AG10803 (cell line): ENCODE results near the gene STAT2.
A peak's percentile ranks its signal among the peaks of the same experiment; 100 is the strongest.
"Not testable (repeated sequence)": the region's sequence is repeated elsewhere in the genome, so short reads cannot be mapped to it uniquely, and the experiment has no call there.

Experiments used
- DNase-seq: peaks from one replicate; pipeline ENCODE4 v3.0.0; 2010; ENCODE audit warnings: low read depth
- H3K4me3 ChIP-seq: 2 replicates; pipeline ENCODE4 v1.5.1; 2011; ENCODE audit warnings: mild to moderate bottlenecking, low read length, control low read depth
- TF ChIP-seq, protein P1 (sequence below): conservative IDR thresholded peaks from 2 replicates; pipeline ENCODE4 v1.5.1; 2011; ENCODE audit warnings: mild to moderate bottlenecking, low read length, control low read depth, inconsistent platforms

The STAT2 gene

DNA sequence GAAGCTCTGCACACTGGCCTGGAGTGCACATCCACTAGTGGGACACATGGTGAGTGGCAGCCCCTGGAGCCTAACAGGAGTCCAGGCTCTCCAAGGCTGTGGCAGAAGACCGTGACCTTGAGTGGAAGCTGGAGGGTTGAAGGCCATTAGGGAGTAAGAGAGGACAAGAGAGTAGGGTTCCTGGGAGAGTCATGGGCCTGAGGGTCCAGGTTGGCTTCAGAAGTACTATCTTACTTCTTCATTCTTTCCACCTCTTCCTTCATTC is 20.8 kb downstream of the STAT2 start:
- TF ChIP-seq, protein P1, sequence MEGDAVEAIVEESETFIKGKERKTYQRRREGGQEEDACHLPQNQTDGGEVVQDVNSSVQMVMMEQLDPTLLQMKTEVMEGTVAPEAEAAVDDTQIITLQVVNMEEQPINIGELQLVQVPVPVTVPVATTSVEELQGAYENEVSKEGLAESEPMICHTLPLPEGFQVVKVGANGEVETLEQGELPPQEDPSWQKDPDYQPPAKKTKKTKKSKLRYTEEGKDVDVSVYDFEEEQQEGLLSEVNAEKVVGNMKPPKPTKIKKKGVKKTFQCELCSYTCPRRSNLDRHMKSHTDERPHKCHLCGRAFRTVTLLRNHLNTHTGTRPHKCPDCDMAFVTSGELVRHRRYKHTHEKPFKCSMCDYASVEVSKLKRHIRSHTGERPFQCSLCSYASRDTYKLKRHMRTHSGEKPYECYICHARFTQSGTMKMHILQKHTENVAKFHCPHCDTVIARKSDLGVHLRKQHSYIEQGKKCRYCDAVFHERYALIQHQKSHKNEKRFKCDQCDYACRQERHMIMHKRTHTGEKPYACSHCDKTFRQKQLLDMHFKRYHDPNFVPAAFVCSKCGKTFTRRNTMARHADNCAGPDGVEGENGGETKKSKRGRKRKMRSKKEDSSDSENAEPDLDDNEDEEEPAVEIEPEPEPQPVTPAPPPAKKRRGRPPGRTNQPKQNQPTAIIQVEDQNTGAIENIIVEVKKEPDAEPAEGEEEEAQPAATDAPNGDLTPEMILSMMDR: no peak
- no peak for DNase-seq
- H3K4me3 ChIP-seq: no peak overlapping the region

DNA sequence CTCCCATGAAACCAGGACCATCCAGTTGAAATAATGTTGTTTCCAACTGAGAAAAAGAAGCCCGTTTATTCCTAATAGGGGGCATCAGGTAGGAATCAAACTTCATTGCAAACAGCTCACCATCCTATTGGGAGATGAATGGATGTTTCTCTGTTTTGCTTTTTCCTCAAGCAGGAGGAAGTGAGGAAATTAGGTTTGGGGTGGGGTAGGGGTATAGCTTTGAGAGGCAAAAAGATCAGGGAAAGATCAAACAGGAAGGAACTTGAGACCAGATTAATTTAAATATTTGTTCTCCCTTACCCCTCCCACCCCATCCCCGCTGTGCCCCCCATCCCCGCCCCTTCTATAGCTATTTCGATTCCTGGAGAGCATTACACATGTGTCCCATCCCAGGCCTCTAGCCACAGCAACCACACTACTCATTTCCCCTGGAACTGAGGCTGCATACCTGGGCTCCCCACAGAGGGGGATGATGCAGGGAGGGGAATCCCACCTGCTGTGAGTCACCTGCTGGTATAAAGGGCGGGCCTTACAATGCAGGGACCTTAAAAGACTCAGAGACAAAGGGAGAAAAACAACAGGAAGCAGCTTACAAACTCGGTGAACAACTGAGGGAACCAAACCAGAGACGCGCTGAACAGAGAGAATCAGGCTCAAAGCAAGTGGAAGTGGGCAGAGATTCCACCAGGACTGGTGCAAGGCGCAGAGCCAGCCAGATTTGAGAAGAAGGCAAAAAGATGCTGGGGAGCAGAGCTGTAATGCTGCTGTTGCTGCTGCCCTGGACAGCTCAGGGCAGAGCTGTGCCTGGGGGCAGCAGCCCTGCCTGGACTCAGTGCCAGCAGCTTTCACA is 21.4 kb downstream of the STAT2 start, which contains the start of gene IL23A:
Gene IL23A, plus strand, starts transcription at position 577 of the 850 bp plus-strand sequence. Its CDS starts 161 bp downstream, at position 738.
- no peak within 1 kb of the TSS for H3K4me3 ChIP-seq
- TF ChIP-seq, protein P1: no peak
- DNase-seq: no peak

DNA sequence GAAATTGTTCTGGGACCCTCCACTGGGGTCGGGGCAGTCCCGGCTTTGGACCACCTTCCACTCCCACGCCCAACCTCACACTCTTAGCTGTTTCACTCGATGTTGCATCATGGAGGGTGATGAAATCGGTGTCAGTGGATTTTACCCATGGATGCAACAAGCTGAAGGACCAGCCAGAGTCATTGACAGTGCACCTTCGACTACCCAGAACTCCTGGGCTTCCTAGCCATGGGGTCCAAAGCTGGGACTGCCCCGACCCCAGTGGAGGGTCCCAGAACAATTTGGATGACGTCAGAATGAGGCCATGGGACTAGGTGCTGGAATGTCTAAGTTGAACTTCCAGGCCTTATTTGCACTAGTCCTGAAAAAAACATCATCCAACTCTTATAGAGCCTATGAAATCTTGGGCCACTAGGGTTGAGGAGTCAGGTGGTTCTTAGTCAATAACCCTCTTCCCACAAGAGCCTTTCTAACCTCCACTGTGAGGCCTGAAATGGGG is 22.1 kb downstream of the STAT2 start:
- TF ChIP-seq, protein P1: no peak
- H3K4me3 ChIP-seq: no peak overlapping the region
- no peak for DNase-seq

DNA sequence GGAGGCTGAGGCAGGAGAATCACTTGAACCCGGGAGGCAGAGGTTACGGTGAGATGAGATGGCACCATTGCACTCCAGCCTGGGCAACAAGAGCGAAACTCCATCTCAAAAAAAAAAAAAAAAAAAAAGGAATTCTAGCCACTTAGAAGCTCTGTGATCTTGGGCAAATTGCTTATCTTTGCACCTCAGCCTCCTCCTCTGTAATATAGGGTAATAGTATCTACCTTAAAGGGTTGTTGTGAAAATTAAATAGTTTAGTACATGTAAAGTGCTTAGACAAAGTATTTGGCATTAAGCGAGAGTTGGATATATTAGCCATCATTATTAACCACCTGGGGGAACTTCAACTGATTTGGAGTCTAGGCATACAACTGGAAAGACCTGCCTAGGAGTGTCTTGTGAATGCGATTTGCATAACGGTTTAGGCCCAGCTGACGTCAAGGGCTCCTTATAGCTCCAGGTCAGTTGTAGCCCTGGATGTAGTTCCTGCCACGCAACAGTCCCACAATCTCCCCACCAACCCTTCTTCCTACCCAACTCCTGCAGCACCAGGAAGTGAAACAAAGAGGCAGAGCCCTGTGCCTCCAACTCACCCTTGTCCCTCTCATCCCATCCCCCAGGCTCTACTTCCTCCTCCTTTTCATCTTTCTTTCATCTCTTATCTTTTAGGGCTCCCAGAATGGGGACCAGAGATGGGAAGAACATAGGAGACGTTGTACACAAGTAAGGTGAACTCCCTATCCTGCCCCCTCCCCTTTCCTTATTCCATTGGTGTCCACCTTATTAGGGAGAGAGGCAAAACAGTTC is 23.3 kb downstream of the STAT2 start:
- H3K4me3 ChIP-seq: no peak overlapping the region
- no peak for DNase-seq
- TF ChIP-seq, protein P1: no peak

DNA sequence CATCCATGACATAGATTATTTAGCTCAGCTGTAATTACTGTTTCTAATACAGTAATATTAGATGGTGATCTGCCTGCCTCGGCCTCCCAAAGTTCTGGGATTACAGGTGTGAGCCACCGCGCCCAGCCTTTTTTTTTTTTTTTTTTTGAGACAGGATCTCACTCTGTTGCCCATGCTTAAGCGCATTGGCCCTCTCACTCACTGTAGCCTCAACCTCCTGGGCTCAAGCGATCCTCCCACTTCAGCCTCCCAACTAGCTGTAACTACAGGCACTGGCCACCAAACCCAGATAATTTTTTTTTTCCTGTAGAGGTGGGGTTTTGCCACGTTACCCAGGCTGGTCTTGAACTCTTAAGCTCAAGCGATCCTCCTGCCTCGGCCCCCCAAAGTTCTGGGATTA is 24.4 kb downstream of the STAT2 start:
- H3K4me3 ChIP-seq, DNase-seq: not testable (repeated sequence)

DNA sequence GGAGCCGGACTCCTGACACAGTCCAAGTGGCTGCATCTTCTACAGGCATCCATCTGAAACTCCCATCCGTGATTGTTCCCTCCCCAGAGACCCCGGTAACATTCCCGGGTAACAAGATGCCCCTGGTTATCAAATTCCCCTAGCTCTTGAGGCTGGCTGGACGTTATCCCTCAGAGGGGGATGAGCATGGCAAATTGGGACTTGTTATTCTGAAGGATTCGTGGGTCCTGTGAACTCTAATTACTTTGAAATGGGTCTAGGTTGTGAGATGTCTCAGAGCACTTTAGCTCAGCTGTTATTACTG is 25.5 kb downstream of the STAT2 start:
- peak overlapping the region; percentile 78 for H3K4me3 ChIP-seq
- DNase-seq: no peak
- TF ChIP-seq, protein P1: no peak

DNA sequence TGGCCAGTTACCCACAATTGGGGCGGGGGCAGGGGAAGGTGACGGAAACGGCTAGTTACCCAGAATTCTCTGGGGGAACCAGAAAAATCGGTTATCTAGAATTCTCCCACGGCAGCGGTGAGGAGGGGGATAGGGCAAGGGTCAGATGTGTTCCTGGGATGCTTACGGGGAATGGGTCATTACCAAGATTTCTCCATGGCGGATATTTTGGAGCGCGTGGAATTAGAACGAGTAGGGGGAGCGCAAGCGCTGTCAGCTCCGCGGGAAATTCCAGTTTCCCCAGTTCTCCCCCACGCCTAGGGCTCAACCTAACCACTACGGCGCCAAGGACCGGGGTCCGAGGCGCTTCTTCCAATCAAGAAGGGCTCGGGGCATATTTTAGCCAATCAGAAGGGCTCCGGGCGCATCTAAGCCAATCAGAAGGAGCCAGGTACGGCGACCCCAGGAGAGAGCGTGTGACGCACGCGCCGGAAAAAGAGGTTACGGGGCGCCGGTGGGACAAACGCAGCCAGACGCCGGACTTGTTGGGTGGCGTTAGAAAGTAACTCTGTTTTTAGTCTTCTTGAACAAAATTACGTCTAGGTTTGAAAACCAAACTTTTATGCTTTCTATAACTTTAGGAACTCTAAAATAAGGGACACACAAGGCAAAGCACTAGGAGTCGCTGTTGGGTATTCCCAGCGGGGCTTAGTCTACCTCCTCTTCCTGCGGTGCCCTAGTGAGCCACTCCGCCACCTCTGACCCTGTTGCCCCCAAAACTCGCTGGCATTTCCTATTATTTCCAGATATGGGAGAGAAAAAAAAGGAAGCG is 26.0 kb downstream of the STAT2 start, which contains the start of gene PAN2:
Gene PAN2, minus strand, starts transcription at position 322 of the 811 bp plus-strand sequence. CDS start 906 bp downstream, outside the sequence.
- DNase-seq: peak; percentile 96
- H3K4me3 ChIP-seq: peak within 1 kb of the TSS; percentile 78
- TF ChIP-seq, protein P1: peak; percentile 75
